H9 (cell line): ENCODE data around the gene LDB2. TPM values are rescaled to one million over a fixed set of nuclear protein-coding genes. Genes with fewer than 3 reads are reported as not detected.

ENCODE experiments used
- DNase-seq: peaks from one replicate; pipeline ENCODE4 v3.0.0-alpha.2; 2017
- H2AFZ ChIP-seq: one replicate; pipeline ENCODE4 v1.6.1; 2013; ENCODE audit warnings: mild to moderate bottlenecking, low read length, control low read depth, moderate library complexity
- H2AK5ac ChIP-seq: 2 replicates; pipeline ENCODE4 v1.6.1; 2013; ENCODE audit warnings: low read length, control low read depth, mixed read lengths; ENCODE audit not compliant: insufficient read length
- H2BK120ac ChIP-seq: one replicate; pipeline ENCODE4 v1.6.1; 2013; ENCODE audit warnings: low read depth, mild to moderate bottlenecking, low read length, control low read depth, inconsistent platforms; ENCODE audit not compliant: poor library complexity, severe bottlenecking
- H2BK12ac ChIP-seq: 2 replicates; pipeline ENCODE4 v1.6.1; 2013; ENCODE audit warnings: low read length, control low read depth, mixed read lengths, low read depth; ENCODE audit not compliant: insufficient read length
- H2BK15ac ChIP-seq: 2 replicates; pipeline ENCODE4 v1.6.1; 2013; ENCODE audit warnings: low read depth, low read length, control low read depth
- H2BK20ac ChIP-seq: one replicate; pipeline ENCODE4 v1.6.1; 2013; ENCODE audit warnings: low read depth, mild to moderate bottlenecking, low read length, control low read depth, inconsistent platforms; ENCODE audit not compliant: poor library complexity, severe bottlenecking
- H2BK5ac ChIP-seq: 2 replicates; pipeline ENCODE4 v1.6.1; 2013; ENCODE audit warnings: low read length, control low read depth, mixed read lengths; ENCODE audit not compliant: insufficient read length
- H3K14ac ChIP-seq: 2 replicates; pipeline ENCODE4 v1.6.1; 2013; ENCODE audit warnings: low read length, control low read depth; ENCODE audit not compliant: insufficient read depth
- H3K18ac ChIP-seq: 2 replicates; pipeline ENCODE4 v1.6.1; 2013; ENCODE audit warnings: low read depth, mild to moderate bottlenecking, mixed read lengths, low read length, control low read depth; ENCODE audit not compliant: insufficient read length
- H3K23ac ChIP-seq: 2 replicates; pipeline ENCODE4 v1.6.1; 2013; ENCODE audit warnings: low read length, control low read depth, mixed read lengths, low read depth; ENCODE audit not compliant: insufficient read length
- H3K23me2 ChIP-seq: 2 replicates; pipeline ENCODE4 v1.6.1; 2013; ENCODE audit warnings: low read depth, mild to moderate bottlenecking, mixed read lengths, low read length, control low read depth; ENCODE audit not compliant: insufficient read length, poor library complexity, severe bottlenecking
- H3K27ac ChIP-seq: 2 replicates; pipeline ENCODE4 v1.5.1; 2013; ENCODE audit warnings: low read length, control low read depth, mixed read lengths, low read depth; ENCODE audit not compliant: insufficient read length
- H3K27me3 ChIP-seq: 2 replicates; pipeline ENCODE4 v1.6.1; 2013; ENCODE audit warnings: low read length, control low read depth, inconsistent platforms; ENCODE audit not compliant: insufficient read depth
- H3K4ac ChIP-seq: 2 replicates; pipeline ENCODE4 v1.6.1; 2013; ENCODE audit warnings: low read depth, mild to moderate bottlenecking, control low read depth, inconsistent platforms, low read length, moderate library complexity
- H3K4me1 ChIP-seq: 2 replicates; pipeline ENCODE4 v1.6.1; 2013; ENCODE audit warnings: low read length, control low read depth, inconsistent platforms; ENCODE audit not compliant: insufficient read depth
- H3K4me2 ChIP-seq: 2 replicates; pipeline ENCODE4 v1.6.1; 2013; ENCODE audit warnings: low read length, control low read depth, mixed read lengths; ENCODE audit not compliant: insufficient read length, insufficient read depth
- H3K56ac ChIP-seq: 2 replicates; pipeline ENCODE4 v1.6.1; 2013; ENCODE audit warnings: low read depth, mild to moderate bottlenecking, mixed read lengths, low read length, control low read depth; ENCODE audit not compliant: insufficient read length
- H3K79me1 ChIP-seq: 2 replicates; pipeline ENCODE4 v1.6.1; 2013; ENCODE audit warnings: low read depth, mild to moderate bottlenecking, moderate library complexity, low read length, control low read depth, inconsistent platforms; ENCODE audit not compliant: insufficient read depth, poor library complexity, severe bottlenecking
- H3K79me2 ChIP-seq: 2 replicates; pipeline ENCODE4 v1.6.1; 2013; ENCODE audit warnings: low read length, control low read depth, inconsistent platforms; ENCODE audit not compliant: insufficient read depth
- H3K9ac ChIP-seq: 2 replicates; pipeline ENCODE4 v1.6.1; 2013; ENCODE audit warnings: low read length, control low read depth, mixed read lengths; ENCODE audit not compliant: insufficient read length; ENCODE audit errors: extremely low read depth
- H3K9me3 ChIP-seq: one replicate; pipeline ENCODE4 v1.6.1; 2013; ENCODE audit warnings: low read depth, low read length, inconsistent platforms; ENCODE audit not compliant: control insufficient read depth
- H3T11ph ChIP-seq: one replicate; pipeline ENCODE4 v1.6.1; 2013; ENCODE audit warnings: mild to moderate bottlenecking, low read length, control low read depth, inconsistent platforms
- H4K20me1 ChIP-seq: one replicate; pipeline ENCODE4 v1.6.1; 2013; ENCODE audit not compliant: control insufficient read depth, insufficient read length, insufficient read depth
- H4K5ac ChIP-seq: 2 replicates; pipeline ENCODE4 v1.6.1; 2013; ENCODE audit warnings: low read depth, mild to moderate bottlenecking, mixed read lengths, low read length, control low read depth; ENCODE audit not compliant: insufficient read length
- H4K8ac ChIP-seq: replicated peaks from 2 replicates; pipeline ENCODE4 v1.6.1; 2013; ENCODE audit warnings: low read length, control low read depth, mixed read lengths, low read depth; ENCODE audit not compliant: insufficient read length
- H4K91ac ChIP-seq: 2 replicates; pipeline ENCODE4 v1.6.1; 2013; ENCODE audit warnings: low read depth, mild to moderate bottlenecking, moderate library complexity, mixed read lengths, low read length, control low read depth; ENCODE audit not compliant: insufficient read length
- H3K27ac Mint-ChIP-seq, 3 experiments: 2 replicates in 2 of 3; 3 replicates in 1 of 3; pipeline ENCODE4 v1.8.0; 2020 to 2021; ENCODE audit warnings: mixed read lengths in 3 of 3, mild to moderate bottlenecking in 1 of 3, moderate library complexity in 1 of 3
- H3K27me3 Mint-ChIP-seq: 2 replicates; pipeline ENCODE4 v1.8.0; 2021; ENCODE audit warnings: low read depth, mild to moderate bottlenecking, moderate library complexity, mixed read lengths
- H3K36me3 Mint-ChIP-seq, 3 experiments: 2 replicates in 2 of 3; 3 replicates in 1 of 3; pipeline ENCODE4 v1.8.0; 2020 to 2021; ENCODE audit warnings: low read depth in 3 of 3, mixed read lengths in 3 of 3; ENCODE audit not compliant: insufficient read depth in 1 of 3
- H3K4me1 Mint-ChIP-seq, 2 experiments: 2 replicates each; pipeline ENCODE4 v1.8.0; 2020; ENCODE audit warnings: mixed read lengths in 2 of 2
- H3K4me3 Mint-ChIP-seq, 2 experiments: 2 replicates in 1 of 2; 3 replicates in 1 of 2; pipeline ENCODE4 v1.8.0; 2020 to 2021; ENCODE audit warnings: mild to moderate bottlenecking in 2 of 2, mixed read lengths in 2 of 2, moderate library complexity in 1 of 2
- H3K9me3 Mint-ChIP-seq, 2 experiments: 2 replicates in 1 of 2; 3 replicates in 1 of 2; pipeline ENCODE4 v1.8.0; 2020; ENCODE audit warnings: mild to moderate bottlenecking in 2 of 2, mixed read lengths in 2 of 2, moderate library complexity in 1 of 2
- CTCF ChIP-seq: fragments of 200-600 bp; sonication (generic); conservative IDR thresholded peaks from 3 replicates; pipeline ENCODE4 v1.8.0; 2021; ENCODE audit warnings: antibody characterized with exemption, mild to moderate bottlenecking
- WGBS: extraction: QIAGEN DNeasy Blood & Tissue Kit; methylation state at CpG from one replicate; pipeline ENCODE4 v1.1.7; 2013; ENCODE audit warnings: missing lambda C conversion rate, low lambda C conversion rate, mixed read lengths; ENCODE audit not compliant: insufficient read length; ENCODE audit errors: extremely low coverage; 5-methylcytosine and 5-hydroxymethylcytosine counted together
- total RNA-seq: library from RNA; stranded (reverse); gene quantifications from 2 replicates; pipeline ENCODE4 v1.2.1, GENCODE V29; 2021

The LDB2 gene
- total RNA-seq, 1 experiment from 2014 or later = 22.5 TPM

GRCh38 chr4:16819652-16820051 is 78.8 kb downstream of the LDB2 start:
- no peak overlapping the region for H4K8ac ChIP-seq
- H3K4me1 ChIP-seq = peaks cover 9% of the 10 kb centered on the region
- Mint-ChIP-seq H3K4me1 (peaks cover 45 to 54% of the 10 kb centered on the region in 2 experiments), H3K9me3 (no peaks in the 10 kb centered on the region), H3K27ac (peak overlapping the region in 1 of 3 experiments; percentile 33; a peak in 3 of 7 replicates), H3K36me3 (peaks cover 0 to 10% (median 4%) of the 10 kb centered on the region in 3 experiments; a peak in 3 of 7 replicates), H3K27me3 (no peaks in the 10 kb centered on the region), H3K4me3 (no peak overlapping the region)
- no peak overlapping the region for H3K27ac ChIP-seq
- no peak overlapping the region for H3K4ac ChIP-seq
- TF ChIP-seq CTCF = no peak
- peaks cover 3% of the 10 kb centered on the region for H3K79me1 ChIP-seq
- no peak overlapping the region for H3K9ac ChIP-seq
- H2BK5ac ChIP-seq = no peak overlapping the region
- no peaks in the 10 kb centered on the region for H4K20me1 ChIP-seq
- no peak overlapping the region for H4K5ac ChIP-seq
- H3K9me3 ChIP-seq = no peaks in the 10 kb centered on the region
- H3K79me2 ChIP-seq = no peaks in the 10 kb centered on the region
- H3K4me2 ChIP-seq = no peak overlapping the region
- H2BK12ac ChIP-seq = no peak overlapping the region
- no peak overlapping the region for H3K56ac ChIP-seq
- H2AFZ ChIP-seq = no peak overlapping the region
- no peak for DNase-seq
- no peaks in the 10 kb centered on the region for H3K23me2 ChIP-seq
- H2AK5ac ChIP-seq = no peak overlapping the region
- H3K14ac ChIP-seq = no peak overlapping the region
- no peak overlapping the region for H4K91ac ChIP-seq
- no peak overlapping the region for H3T11ph ChIP-seq
- H2BK20ac ChIP-seq = no peak overlapping the region
- no CpG with 5 or more reads among the region's 3 CpGs for WGBS
- H3K23ac ChIP-seq = no peak overlapping the region
- H3K27me3 ChIP-seq = no peaks in the 10 kb centered on the region
- H2BK15ac ChIP-seq = no peak overlapping the region
- H2BK120ac ChIP-seq = no peak overlapping the region
- H3K18ac ChIP-seq = no peak overlapping the region
